Fibroblast of skin of abdomen (primary cell): ENCODE measurements around the gene EYS.

Source experiments
- DNase-seq: peaks from one replicate; pipeline ENCODE4 v3.0.0-alpha.2; 2013

EYS gene

GRCh38 chr6:64714073-64714472, 993.0 kb downstream of the EYS start:
- no peak for DNase-seq

DNA sequence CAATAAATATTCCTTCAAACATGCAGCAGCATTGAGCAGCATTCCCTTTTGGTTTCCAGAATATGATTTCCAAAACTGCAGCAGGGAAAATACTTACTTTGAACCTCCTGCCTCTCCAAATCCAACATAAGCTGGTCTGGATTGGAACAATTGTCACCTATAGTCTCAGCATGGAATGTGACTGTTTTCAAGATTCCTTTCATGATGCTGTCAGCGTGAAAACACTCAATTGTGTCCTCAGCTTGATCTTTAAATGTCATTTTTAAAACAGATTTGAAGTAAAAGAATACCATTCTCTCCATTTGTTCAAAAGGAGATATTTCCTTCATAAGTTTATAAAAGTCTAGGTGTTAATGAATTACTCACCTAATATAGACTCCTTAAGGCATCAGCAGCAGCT, 993.9 kb downstream of the EYS start:
- DNase-seq = no peak

GRCh38 chr6:64712606-64713005, 994.4 kb downstream of the EYS start:
- DNase-seq = no peak

DNA sequence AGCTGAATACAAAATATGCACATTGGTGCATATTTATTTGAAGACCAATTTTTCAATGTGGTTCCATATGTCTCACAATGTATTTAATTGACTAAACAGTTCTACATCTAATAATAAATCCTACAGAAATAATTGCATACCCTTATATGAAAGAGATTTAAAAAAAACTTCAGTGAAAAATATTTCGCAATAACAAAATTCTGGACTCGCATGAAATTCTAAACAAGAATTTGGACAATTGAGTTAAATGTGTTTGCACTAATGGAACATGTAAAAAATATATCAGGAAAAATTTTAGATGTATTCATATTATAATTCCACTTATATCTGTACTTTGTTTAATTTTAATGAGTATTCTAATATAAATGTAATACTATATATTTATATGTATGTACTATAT, 1003.1 kb downstream of the EYS start:
- DNase-seq = no peak

DNA sequence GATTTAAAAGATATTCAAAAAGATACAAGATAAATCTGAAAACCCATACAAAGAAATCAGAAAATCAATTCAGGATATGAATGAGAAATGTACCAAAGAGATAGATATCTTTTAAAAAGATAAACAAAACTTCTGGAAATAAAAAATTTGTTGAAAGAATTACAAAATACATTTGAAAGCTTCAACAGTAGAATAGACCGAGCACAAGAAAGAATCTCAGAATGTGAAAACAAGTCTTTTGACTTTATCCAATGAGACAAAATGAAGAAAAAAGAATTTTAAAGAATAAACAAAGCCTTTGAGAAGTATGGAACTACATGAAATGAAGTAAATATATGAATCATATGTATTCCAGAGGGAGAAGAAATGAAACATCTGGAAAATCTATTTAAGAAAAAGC, 1011.0 kb downstream of the EYS start:
- no peak for DNase-seq

DNA sequence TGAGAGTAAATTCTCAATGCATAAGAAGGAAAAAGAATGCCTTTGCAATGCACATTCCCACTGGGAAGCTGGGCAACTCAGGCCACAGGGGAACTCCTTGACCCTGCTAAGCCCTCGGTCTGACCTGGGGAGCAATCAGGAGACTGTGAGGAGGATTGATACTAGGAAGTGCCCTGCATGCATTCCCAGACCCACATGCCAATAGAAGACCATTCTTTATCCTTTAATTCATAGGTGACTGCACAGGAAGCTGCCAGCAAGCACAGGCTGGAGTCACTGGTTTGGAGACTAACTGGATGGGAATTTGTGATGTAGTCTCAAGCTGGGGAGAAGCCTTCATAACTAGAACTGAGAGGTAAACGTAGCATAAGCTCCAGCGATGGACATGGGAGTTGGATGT, 1012.7 kb downstream of the EYS start:
- no peak for DNase-seq

- DNase-seq = no peak
Observed at GRCh38 chr6:64691064-64691463, 1016.0 kb downstream of the EYS start.

DNA sequence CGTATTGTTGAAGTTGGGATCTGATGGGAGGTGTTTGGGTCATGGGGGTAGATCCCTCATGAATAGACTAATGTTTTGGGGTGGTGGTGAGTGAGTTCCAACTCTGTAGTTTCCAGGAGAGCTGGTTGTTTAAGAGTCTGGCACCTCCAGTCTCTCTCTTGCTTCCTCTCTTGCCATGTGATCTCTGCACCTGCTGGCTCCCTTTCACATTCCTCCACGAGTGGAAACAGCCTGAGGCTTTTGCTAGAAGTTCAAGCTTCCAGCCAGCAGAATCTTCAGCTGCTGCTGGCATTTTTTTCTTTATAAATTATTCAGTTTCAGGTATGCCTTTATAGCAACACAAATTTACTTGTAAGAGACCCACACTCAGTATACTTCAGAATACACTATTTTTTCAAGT, 1021.6 kb downstream of the EYS start:
- DNase-seq = no peak

- DNase-seq = peak; percentile 2
Observed at GRCh38 chr6:64683682-64684081, 1023.3 kb downstream of the EYS start.

DNA sequence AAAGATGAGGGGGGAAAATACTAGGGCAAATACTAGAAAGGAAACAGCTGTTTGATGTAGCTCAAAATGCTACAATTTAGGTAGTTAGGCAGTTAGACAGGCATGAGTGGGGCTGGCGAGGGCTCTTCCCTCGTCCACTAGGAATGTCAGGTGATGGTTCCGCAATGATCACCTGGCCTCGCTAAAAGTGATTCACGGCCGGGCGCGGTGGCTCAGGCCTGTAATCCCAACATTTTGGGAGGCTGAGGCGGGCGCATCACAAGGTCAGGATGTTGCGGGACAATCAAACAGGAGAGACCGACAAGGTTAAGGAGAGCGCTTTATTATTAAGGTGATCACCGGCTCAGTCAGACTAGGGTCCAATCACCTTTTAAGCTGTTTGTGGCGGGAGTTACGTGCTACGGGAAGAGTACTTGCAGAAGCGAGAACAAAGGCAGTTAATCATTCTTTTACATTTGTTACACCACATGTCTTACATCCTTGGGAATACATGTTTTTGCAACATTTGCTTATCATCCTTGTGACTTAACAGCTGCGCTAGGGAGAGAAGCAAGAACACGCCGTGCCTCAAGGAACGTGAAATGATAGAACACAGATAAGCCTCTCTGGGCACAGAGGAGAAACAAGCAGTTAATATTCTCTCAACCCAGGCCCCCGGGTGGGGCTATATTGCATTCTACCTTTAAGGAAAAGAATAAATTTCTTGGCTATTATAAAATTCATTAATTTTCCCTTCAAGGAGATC, 1025.4 kb downstream of the EYS start:
- DNase-seq = no peak

DNA sequence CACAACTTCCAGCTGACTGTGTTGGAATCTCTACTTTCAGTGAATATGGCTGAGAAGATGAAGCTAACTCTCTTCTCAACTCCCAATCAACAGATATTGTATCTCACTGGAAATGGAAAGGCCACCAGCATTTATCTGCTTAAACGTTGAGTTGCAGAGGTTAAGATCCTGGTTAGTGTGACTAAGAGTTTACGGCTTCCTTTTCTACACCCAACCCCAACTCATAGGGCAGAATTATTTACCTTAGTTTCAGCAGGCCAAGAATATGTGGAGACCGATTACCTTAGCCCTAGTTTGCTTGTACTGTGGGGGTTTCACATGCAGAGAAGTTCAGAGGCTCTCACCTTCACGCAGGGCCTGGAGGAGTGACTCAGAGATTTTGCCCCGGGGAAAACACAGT, 1026.6 kb downstream of the EYS start:
- DNase-seq = no peak

- no peak for DNase-seq
Observed at GRCh38 chr6:64679416-64679815, 1027.6 kb downstream of the EYS start.

DNA sequence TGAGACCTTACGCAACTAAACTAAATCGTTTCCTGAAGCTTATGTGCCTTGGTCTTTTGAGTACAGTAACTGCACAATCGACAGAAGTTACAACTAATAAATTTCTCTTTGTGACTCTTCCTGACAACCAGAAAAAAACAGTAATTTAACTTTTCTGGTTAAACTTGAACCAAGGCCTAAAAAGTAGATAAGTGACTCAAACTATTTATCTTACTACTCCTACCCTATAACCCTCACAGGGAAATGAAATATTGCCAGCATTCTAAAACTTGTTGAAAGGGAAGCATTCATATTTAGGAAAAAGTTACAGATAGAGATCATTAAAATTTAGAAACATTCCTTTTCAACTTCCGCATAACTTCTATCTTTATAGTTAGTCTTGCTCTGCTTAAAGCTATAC, 1034.4 kb downstream of the EYS start:
- peak; percentile 5 for DNase-seq

DNA sequence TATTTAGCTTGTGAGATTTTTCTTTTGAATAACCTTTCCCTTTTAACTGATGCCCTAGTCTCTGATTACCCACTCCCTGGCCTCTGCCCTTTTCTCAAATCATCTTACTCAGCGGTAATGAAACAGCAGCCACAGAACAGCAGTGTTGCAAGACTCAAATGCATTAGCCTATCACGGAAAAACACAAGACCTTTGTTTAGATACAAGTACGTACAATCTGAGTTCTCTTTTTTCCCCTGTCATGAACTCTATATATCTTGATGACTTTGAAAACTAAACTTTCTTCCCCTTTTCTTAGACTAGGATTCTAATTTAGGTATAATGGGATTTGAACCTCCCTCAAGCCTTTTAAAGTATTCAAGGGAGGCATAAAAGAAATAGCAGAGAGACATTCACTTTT, 1034.9 kb downstream of the EYS start:
- no peak for DNase-seq

DNA sequence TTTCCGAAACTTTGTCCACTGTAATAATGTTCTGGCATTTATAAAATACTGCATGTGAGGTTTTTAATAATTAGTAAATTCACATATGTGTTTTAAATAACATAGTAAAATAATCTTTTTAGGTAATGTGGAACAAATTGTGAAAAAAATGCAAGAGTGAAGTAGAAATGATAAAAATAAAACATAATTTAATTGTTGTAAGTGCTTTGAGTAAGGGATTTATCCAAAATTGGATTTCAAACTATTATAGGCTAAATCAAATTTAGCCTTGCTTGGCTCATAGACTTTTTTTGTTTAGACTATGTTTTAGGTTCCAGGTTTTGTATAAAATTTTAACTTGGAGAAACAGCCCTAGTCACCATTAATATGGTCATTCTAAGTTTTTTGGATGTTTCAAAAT, 1041.9 kb downstream of the EYS start:
- no peak for DNase-seq

DNA sequence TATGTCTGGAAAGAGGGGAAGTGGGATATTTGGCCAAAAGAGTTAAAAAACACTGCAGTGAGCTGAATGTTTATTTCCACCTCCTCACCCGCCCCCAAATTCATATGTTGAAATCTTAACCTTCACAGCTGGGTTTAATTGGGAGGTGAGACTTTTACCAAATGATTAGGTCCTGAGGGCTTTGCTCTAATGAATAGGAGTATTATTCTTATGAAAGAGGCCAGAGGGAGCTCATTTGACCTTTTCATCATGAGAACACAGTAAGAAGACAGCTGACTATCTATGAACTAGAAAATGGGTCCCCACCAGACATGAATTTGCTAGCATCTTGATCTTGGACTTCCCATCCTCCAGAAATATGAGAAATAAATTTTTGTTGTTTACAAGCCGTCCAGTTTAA, 1042.5 kb downstream of the EYS start:
- DNase-seq = no peak

DNA sequence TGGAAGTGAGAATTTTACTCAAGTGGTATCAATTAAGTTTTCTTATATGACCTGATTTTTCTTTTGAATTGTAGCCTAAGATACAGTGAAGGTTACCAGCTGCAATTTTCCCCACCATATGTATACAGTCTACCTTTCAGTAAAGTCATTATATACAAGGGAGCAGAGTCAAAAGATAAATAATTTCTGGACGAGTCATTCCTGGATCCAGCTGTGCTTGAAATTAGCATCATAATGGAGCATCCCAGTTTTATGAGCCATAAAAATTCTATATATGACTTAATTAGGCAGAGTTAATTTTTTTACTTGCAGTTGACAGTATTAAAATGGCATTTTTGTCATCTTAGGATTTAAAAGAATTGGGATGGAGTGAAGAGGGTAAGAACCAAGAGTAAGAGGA, 1063.0 kb downstream of the EYS start:
- DNase-seq = no peak

GRCh38 chr6:64630901-64631300, 1076.1 kb downstream of the EYS start:
- no peak for DNase-seq

DNA sequence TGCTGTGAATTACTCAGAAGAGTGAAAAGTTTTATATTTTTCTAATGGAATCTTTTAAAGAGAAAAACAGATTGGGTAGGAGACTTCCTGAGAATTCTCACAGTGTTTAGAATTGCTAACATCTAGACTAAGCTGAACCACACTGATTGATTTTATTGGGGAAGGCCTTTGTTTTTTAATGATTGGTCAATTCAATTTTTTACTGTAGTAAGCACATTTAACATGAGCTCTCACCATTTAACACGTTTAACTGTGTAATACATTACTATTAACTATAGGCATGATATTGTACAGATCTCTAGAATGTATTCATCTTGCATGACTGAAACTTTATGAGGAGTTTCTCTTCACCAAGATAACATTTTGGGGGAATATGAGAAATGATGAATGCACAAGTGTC, 1084.1 kb downstream of the EYS start:
- DNase-seq = no peak

DNA sequence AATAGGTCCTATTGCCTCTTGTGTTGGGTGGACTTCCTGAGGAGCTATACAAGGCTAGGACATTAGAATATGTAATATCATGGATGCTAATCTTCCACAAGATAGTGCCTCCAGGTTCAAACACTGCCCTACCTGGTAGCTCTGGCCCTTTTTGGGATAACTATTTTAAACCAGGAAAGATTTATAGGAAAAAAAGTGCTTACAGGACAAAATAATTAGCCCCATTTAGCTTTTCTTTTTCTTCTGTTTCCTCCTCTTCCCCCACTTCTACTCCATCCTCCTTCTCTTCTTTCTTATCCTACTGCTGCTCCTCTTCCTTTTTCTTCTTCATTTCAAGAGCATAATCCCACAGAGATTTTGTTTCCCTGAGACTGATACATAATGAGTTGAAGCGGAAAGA, 1104.0 kb downstream of the EYS start:
- no peak for DNase-seq

- DNase-seq = no peak
Observed at GRCh38 chr6:64591676-64592036, 1115.4 kb downstream of the EYS start.

GRCh38 chr6:64590965-64591675, 1115.9 kb downstream of the EYS start:
- no peak for DNase-seq

DNA sequence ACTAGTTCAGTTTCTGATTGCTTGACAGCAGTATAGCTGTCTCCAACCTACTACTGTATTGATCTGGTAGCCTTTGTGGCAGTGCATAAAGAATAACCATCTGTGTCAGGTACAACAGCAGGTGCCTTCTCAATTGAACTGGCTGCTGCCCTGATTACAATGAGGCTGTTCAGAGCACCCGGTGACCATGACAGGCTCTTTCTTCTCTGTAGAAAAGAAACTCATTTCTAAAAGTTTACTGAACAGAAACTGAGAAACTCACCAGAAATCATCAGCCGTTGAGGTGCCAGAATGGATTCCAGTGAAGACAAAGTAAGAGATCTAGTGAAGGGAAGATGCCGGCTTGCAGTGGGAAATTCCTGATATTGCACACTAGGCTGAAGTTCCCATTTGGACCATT, 1117.1 kb downstream of the EYS start:
- no peak for DNase-seq

GRCh38 chr6:64580346-64580745, 1126.7 kb downstream of the EYS start:
- peak; percentile 8 for DNase-seq
